Keratinocyte (primary cell): ENCODE results near the gene PAK2. TPM values are rescaled to one million over a fixed set of nuclear protein-coding genes. Genes with fewer than 3 reads are reported as not detected.

ENCODE experiments used
- DNase-seq: peaks from one replicate; pipeline ENCODE4 v3.0.0-alpha.2; 2011; ENCODE audit warnings: low read depth, missing footprints, low spot score
- FAIRE-seq: peaks from 2 replicates; lab custom pipeline; 2011; peaks lifted over from hg19 to GRCh38; lab: Jason Lieb, UNC
- H2AFZ ChIP-seq: 2 replicates; pipeline ENCODE4 v1.6.0; 2012; ENCODE audit warnings: low read length, control low read depth, inconsistent platforms; ENCODE audit not compliant: control insufficient read depth
- H3K27ac ChIP-seq: 2 replicates; pipeline ENCODE4 v1.5.1; 2011; ENCODE audit warnings: low read length; ENCODE audit not compliant: control insufficient read depth, insufficient read depth
- H3K27me3 ChIP-seq: 3 replicates; pipeline ENCODE4 v1.6.0; 2011; ENCODE audit warnings: low read length; ENCODE audit not compliant: control insufficient read depth, insufficient read depth; ENCODE audit errors: extremely low read depth
- H3K36me3 ChIP-seq, 2 experiments: 2 replicates in 1 of 2; 3 replicates in 1 of 2; pipeline ENCODE4 v1.5.1; 2011; ENCODE audit warnings: low read length in 2 of 2, mild to moderate bottlenecking in 1 of 2; ENCODE audit not compliant: control insufficient read depth in 2 of 2, insufficient read depth in 2 of 2; ENCODE audit errors: extremely low read depth in 1 of 2
- H3K4me1 ChIP-seq: 3 replicates; pipeline ENCODE4 v1.5.1; 2011; ENCODE audit warnings: low read length; ENCODE audit not compliant: control insufficient read depth, insufficient read depth; ENCODE audit errors: extremely low read depth
- H3K4me2 ChIP-seq: 3 replicates; pipeline ENCODE4 v1.6.0; 2011; ENCODE audit warnings: low read depth, low read length; ENCODE audit not compliant: control insufficient read depth, insufficient read depth; ENCODE audit errors: extremely low read depth
- H3K4me3 ChIP-seq, 3 experiments: fragments of 200-600 bp in 1 of 3; sonication (generic) in 1 of 3; 2 replicates in 2 of 3; 3 replicates in 1 of 3; pipeline ENCODE4 v1.5.1; 2011 to 2016; ENCODE audit warnings: low read length in 3 of 3, mild to moderate bottlenecking in 3 of 3, control low read depth in 2 of 3, inconsistent platforms in 1 of 3, low read depth in 1 of 3, mixed read lengths in 1 of 3, mixed run types in 1 of 3, moderate library complexity in 1 of 3; ENCODE audit not compliant: control insufficient read depth in 2 of 3, insufficient read depth in 2 of 3; ENCODE audit errors: extremely low read depth in 1 of 3
- H3K79me2 ChIP-seq: 2 replicates; pipeline ENCODE4 v1.6.0; 2012; ENCODE audit warnings: low read length; ENCODE audit not compliant: control insufficient read depth, insufficient read depth
- H3K9ac ChIP-seq: 3 replicates; pipeline ENCODE4 v1.6.0; 2011; ENCODE audit warnings: low read length; ENCODE audit not compliant: control insufficient read depth, insufficient read depth; ENCODE audit errors: extremely low read depth
- H3K9me1 ChIP-seq: 3 replicates; pipeline ENCODE4 v1.6.0; 2011; ENCODE audit warnings: low read length; ENCODE audit not compliant: control insufficient read depth, insufficient read depth; ENCODE audit errors: extremely low read depth
- H3K9me3 ChIP-seq: 2 replicates; pipeline ENCODE4 v1.5.1; 2012; ENCODE audit warnings: low read depth, low read length; ENCODE audit not compliant: control insufficient read depth
- H4K20me1 ChIP-seq: 3 replicates; pipeline ENCODE4 v1.6.0; 2011; ENCODE audit warnings: low read length; ENCODE audit not compliant: control insufficient read depth, insufficient read depth; ENCODE audit errors: extremely low read depth
- EZH2 ChIP-seq: IDR thresholded peaks from one replicate; pipeline ENCODE4 v1.6.1; 2012; ENCODE audit warnings: inconsistent platforms, mild to moderate bottlenecking, low read length, moderate library complexity
- dilution Hi-C: fragments of 300-500 bp; cut with MboI; formaldehyde crosslinking; loops from one replicate; pipeline ENCODE4 v1.7.0; 2020; ENCODE audit warnings: low sequenced_read_pairs; ENCODE audit not compliant: extremely low pct_ligation_motif_present
- polyA plus RNA-seq, 5 experiments: library from polyadenylated mRNA; depleted of rRNA in 3 of 5; stranded (reverse) in 3 of 5; stranded (forward) in 1 of 5; unstranded in 1 of 5; fragments of >200 nt; gene quantifications; 1 replicate in 1 of 5; 2 replicates in 3 of 5; 3 replicates in 1 of 5; pipeline versions ENCODE4 v1.2.1 to v1.2.3, GENCODE V29; 2011 to 2012; ENCODE audit warnings: missing spikeins in 2 of 5, low read depth in 1 of 5, low replicate concordance in 1 of 5
- TF ChIP-seq, protein P1 (sequence below), 3 experiments: IDR thresholded peaks in 1 of 3; conservative IDR thresholded peaks in 1 of 3; optimal IDR thresholded peaks in 1 of 3; 2 replicates in 2 of 3; 3 replicates in 1 of 3; pipeline versions ENCODE3 to v1.5.1; 2011; ENCODE audit warnings: low read length in 3 of 3, mild to moderate bottlenecking in 3 of 3, moderate library complexity in 2 of 3, control low read depth in 1 of 3, inconsistent platforms in 1 of 3; ENCODE audit not compliant: insufficient read depth in 2 of 3; ENCODE audit errors: extremely low read depth in 1 of 3

PAK2 gene
- polyA plus RNA-seq, 1 donor (not counting 4 experiments of a cell fraction or from before 2014, with no cell fraction given) = 52.3 TPM

DNA sequence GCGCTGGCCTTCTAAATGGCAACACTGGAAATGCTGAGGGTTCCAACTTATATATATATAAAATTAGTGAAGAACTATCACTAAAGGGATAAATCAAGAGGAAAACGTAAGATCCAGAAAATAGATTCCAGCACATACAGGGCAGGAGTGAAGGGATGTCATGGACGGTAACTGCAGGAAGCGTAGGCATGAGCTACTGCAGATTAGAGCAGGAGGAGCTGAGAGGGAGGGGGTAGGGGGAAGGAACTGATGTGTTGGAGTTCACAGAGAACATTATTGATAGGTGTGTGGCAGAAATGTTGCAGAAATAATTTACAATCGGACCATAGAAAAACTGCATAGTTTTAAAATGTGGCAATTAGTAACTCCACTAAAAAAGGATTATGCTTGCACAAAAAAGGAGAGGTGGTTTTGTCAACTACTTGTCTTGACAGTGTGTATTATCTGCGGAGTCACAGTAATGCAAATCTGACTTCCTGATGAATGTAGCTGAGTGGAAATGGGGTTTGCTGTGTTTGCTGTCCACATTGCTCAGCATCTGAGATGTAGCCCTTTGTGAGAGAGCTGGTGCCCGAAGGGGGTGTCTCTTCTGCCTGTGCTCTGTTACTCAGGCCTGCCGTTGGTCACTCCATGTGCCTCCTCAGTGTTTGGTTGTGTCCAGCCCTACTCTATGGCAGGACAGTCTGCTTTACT is 61.2 kb downstream of the PAK2 start:
- peaks cover 25% of the 10 kb centered on the region for H3K79me2 ChIP-seq
- no peaks in the 10 kb centered on the region for H3K4me1 ChIP-seq
- no peak overlapping the region for H3K4me3 ChIP-seq
- TF ChIP-seq, protein P1, sequence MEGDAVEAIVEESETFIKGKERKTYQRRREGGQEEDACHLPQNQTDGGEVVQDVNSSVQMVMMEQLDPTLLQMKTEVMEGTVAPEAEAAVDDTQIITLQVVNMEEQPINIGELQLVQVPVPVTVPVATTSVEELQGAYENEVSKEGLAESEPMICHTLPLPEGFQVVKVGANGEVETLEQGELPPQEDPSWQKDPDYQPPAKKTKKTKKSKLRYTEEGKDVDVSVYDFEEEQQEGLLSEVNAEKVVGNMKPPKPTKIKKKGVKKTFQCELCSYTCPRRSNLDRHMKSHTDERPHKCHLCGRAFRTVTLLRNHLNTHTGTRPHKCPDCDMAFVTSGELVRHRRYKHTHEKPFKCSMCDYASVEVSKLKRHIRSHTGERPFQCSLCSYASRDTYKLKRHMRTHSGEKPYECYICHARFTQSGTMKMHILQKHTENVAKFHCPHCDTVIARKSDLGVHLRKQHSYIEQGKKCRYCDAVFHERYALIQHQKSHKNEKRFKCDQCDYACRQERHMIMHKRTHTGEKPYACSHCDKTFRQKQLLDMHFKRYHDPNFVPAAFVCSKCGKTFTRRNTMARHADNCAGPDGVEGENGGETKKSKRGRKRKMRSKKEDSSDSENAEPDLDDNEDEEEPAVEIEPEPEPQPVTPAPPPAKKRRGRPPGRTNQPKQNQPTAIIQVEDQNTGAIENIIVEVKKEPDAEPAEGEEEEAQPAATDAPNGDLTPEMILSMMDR (optimal IDR thresholded peaks at IDR 0.05 in 1 of 3, IDR thresholded peaks at IDR 0.05 in 1 of 3, conservative IDR thresholded peaks at IDR 0.05 in 1 of 3; ENCODE audit: extremely low read depth in 1 of 3, insufficient read depth in 2 of 3, low read length in 3 of 3) = no peak
- no peak for TF ChIP-seq EZH2
- H2AFZ ChIP-seq = no peak overlapping the region
- DNase-seq (no peak), FAIRE-seq (peak; percentile 36)
- no peaks in the 10 kb centered on the region for H4K20me1 ChIP-seq
- dilution Hi-C loops = no loop called here
- H3K36me3 ChIP-seq = peaks cover 9 to 20% of the 10 kb centered on the region in 2 experiments
- H3K27ac ChIP-seq = no peak overlapping the region
- H3K4me2 ChIP-seq = no peak overlapping the region
- no peaks in the 10 kb centered on the region for H3K27me3 ChIP-seq
- H3K9me3 ChIP-seq = no peaks in the 10 kb centered on the region
- no peak overlapping the region for H3K9ac ChIP-seq
- H3K9me1 ChIP-seq = no peaks in the 10 kb centered on the region

DNA sequence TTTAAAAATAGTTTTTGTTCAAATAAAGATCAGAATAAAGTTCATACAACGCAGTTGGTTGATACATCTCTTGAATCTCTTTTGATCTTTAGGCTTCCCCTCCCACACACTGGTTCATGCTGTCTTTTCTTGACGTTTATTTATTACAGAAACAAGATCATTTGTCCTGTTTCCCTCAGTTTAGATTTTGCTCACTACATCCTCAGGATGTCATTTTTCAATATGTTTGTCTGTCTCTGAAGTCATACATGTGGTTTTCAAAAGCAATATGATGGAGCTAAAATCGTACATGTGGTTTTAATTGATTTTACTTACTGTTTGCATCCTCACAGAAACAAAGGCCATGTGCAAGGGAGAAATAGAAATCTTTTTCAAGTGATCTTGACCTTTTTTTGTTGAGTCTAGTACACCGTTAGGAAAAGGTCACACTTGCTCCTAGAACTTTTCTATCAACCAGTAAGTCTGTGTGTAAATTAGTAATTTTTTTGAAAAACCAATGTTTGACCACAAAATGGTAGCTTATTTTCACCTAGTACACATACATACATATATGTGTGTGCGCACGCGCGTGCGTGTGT is 64.3 kb downstream of the PAK2 start:
- no peaks in the 10 kb centered on the region for H3K9me1 ChIP-seq
- dilution Hi-C loops = no loop called here
- H3K27me3 ChIP-seq = no peaks in the 10 kb centered on the region
- no peaks in the 10 kb centered on the region for H4K20me1 ChIP-seq
- H3K9ac ChIP-seq = no peak overlapping the region
- no peaks in the 10 kb centered on the region for H3K9me3 ChIP-seq
- H3K4me1 ChIP-seq = no peaks in the 10 kb centered on the region
- TF ChIP-seq, protein P1 (optimal IDR thresholded peaks at IDR 0.05 in 1 of 3, IDR thresholded peaks at IDR 0.05 in 1 of 3, conservative IDR thresholded peaks at IDR 0.05 in 1 of 3; ENCODE audit: extremely low read depth in 1 of 3, insufficient read depth in 2 of 3, low read length in 3 of 3) = no peak
- TF ChIP-seq EZH2 = no peak
- H3K27ac ChIP-seq = no peak overlapping the region
- H3K4me2 ChIP-seq = no peak overlapping the region
- no peak overlapping the region for H3K4me3 ChIP-seq
- no peak for DNase-seq
- peaks cover 17 to 26% of the 10 kb centered on the region in 2 experiments for H3K36me3 ChIP-seq
- H3K79me2 ChIP-seq = peaks cover 19% of the 10 kb centered on the region
- no peak overlapping the region for H2AFZ ChIP-seq
- FAIRE-seq = no peak
